Measurements from ENCODE around the gene NDUFA6.
A peak's percentile ranks its signal among the peaks of the same experiment; 100 is the strongest.
"Not testable (repeated sequence)": the region's sequence is repeated elsewhere in the genome, so short reads cannot be mapped to it uniquely, and the experiment has no call there.

NDUFA6 gene

GRCh38 chr22:42071508-42071907 is 19.1 kb downstream of the NDUFA6 start:
- H3K9ac ChIP-seq (ENCODE audit: low read depth in 1 of 2, low read length in 2 of 2) = peak overlapping the region; percentile 84 to 85
- H3K27ac ChIP-seq (ENCODE audit: low read depth, low read length); H3K27me3 ChIP-seq (ENCODE audit: control insufficient read depth in 1 of 2, insufficient read depth in 2 of 2, low read length in 2 of 2); H3K9me3 ChIP-seq (ENCODE audit: control insufficient read depth in 1 of 2, low read length in 2 of 2): not testable (repeated sequence)
- peak overlapping the region; percentile 75 to 79 for H3K4me3 ChIP-seq (ENCODE audit: low read depth in 1 of 2, low read length in 2 of 2)
- H3K36me3 ChIP-seq (ENCODE audit: control insufficient read depth in 1 of 2, insufficient read depth in 2 of 2, low read length in 2 of 2) = peaks cover 12 to 18% of the 10 kb centered on the region in 2 donors
- peaks cover 33% of the 10 kb centered on the region in 2 donors for H3K4me1 ChIP-seq (ENCODE audit: control insufficient read depth in 1 of 2, insufficient read depth in 2 of 2, low read length in 2 of 2)

- H3K4me1 ChIP-seq (ENCODE audit: control insufficient read depth in 1 of 2, insufficient read depth in 2 of 2, low read length in 2 of 2) = peaks cover 33% of the 10 kb centered on the region in 2 donors
- peak within 1 kb of the TSS; percentile 84 to 85 for H3K9ac ChIP-seq (ENCODE audit: low read depth in 1 of 2, low read length in 2 of 2)
- peak within 1 kb of the TSS; percentile 92 for H3K27ac ChIP-seq (ENCODE audit: low read depth, low read length)
These were observed 19.8 kb downstream of the NDUFA6 start, which contains the start of gene NAGA for GRCh38 chr22:42070517-42071422. TSS of gene NAGA (minus strand) at chr22:42070812. CDS start at chr22:42070297, 515 bp downstream.

GRCh38 chr22:42069801-42070516 is 20.6 kb downstream of the NDUFA6 start:
- Histone ChIP-seq H3K4me1 (ENCODE audit: control insufficient read depth in 1 of 2, insufficient read depth in 2 of 2, low read length in 2 of 2) (peaks cover 31% of the 10 kb centered on the region in 2 donors), H3K9ac (ENCODE audit: low read depth in 1 of 2, low read length in 2 of 2) (peak overlapping the region; percentile 84 to 85), H3K9me3 (ENCODE audit: control insufficient read depth in 1 of 2, low read length in 2 of 2) (no peaks in the 10 kb centered on the region), H3K27me3 (ENCODE audit: control insufficient read depth in 1 of 2, insufficient read depth in 2 of 2, low read length in 2 of 2) (no peaks in the 10 kb centered on the region), H3K4me3 (ENCODE audit: low read depth in 1 of 2, low read length in 2 of 2) (peak overlapping the region; percentile 75 to 79), H3K27ac (ENCODE audit: low read depth, low read length) (peak overlapping the region; percentile 92), H3K36me3 (ENCODE audit: control insufficient read depth in 1 of 2, insufficient read depth in 2 of 2, low read length in 2 of 2) (peaks cover 14 to 33% of the 10 kb centered on the region in 2 donors)

More at GRCh38 chr22:42070517-42071422, 19.8 kb downstream of the NDUFA6 start, which contains the start of gene NAGA:
- Histone ChIP-seq H3K9me3 (ENCODE audit: control insufficient read depth in 1 of 2, low read length in 2 of 2) (no peaks in the 10 kb centered on the region), H3K36me3 (ENCODE audit: control insufficient read depth in 1 of 2, insufficient read depth in 2 of 2, low read length in 2 of 2) (peaks cover 14 to 25% of the 10 kb centered on the region in 2 donors), H3K27me3 (ENCODE audit: control insufficient read depth in 1 of 2, insufficient read depth in 2 of 2, low read length in 2 of 2) (no peaks in the 10 kb centered on the region), H3K4me3 (ENCODE audit: low read depth in 1 of 2, low read length in 2 of 2) (peak within 1 kb of the TSS; percentile 75 to 79)

GRCh38 chr22:42068291-42068690 is 22.3 kb downstream of the NDUFA6 start:
- Histone ChIP-seq H3K9me3 (ENCODE audit: control insufficient read depth in 1 of 2, low read length in 2 of 2) (no peaks in the 10 kb centered on the region), H3K27ac (ENCODE audit: low read depth, low read length) (no peak overlapping the region), H3K27me3 (ENCODE audit: control insufficient read depth in 1 of 2, insufficient read depth in 2 of 2, low read length in 2 of 2) (no peaks in the 10 kb centered on the region), H3K36me3 (ENCODE audit: control insufficient read depth in 1 of 2, insufficient read depth in 2 of 2, low read length in 2 of 2) (peaks cover 14 to 34% of the 10 kb centered on the region in 2 donors), H3K4me1 (ENCODE audit: control insufficient read depth in 1 of 2, insufficient read depth in 2 of 2, low read length in 2 of 2) (peaks cover 24 to 27% of the 10 kb centered on the region in 2 donors), H3K4me3 (ENCODE audit: low read depth in 1 of 2, low read length in 2 of 2) (no peak overlapping the region), H3K9ac (ENCODE audit: low read depth in 1 of 2, low read length in 2 of 2) (no peak overlapping the region)

GRCh38 chr22:42067671-42068251 is 22.8 kb downstream of the NDUFA6 start:
- no peak overlapping the region for H3K27ac ChIP-seq (ENCODE audit: low read depth, low read length)
- H3K9me3 ChIP-seq (ENCODE audit: control insufficient read depth in 1 of 2, low read length in 2 of 2) = no peaks in the 10 kb centered on the region
- peaks cover 24 to 25% of the 10 kb centered on the region in 2 donors for H3K4me1 ChIP-seq (ENCODE audit: control insufficient read depth in 1 of 2, insufficient read depth in 2 of 2, low read length in 2 of 2)
- no peak overlapping the region for H3K4me3 ChIP-seq (ENCODE audit: low read depth in 1 of 2, low read length in 2 of 2)
- H3K36me3 ChIP-seq (ENCODE audit: control insufficient read depth in 1 of 2, insufficient read depth in 2 of 2, low read length in 2 of 2) = peaks cover 16 to 34% of the 10 kb centered on the region in 2 donors
- no peak overlapping the region for H3K9ac ChIP-seq (ENCODE audit: low read depth in 1 of 2, low read length in 2 of 2)
- H3K27me3 ChIP-seq (ENCODE audit: control insufficient read depth in 1 of 2, insufficient read depth in 2 of 2, low read length in 2 of 2) = no peaks in the 10 kb centered on the region

- Histone ChIP-seq H3K9me3 (ENCODE audit: control insufficient read depth in 1 of 2, low read length in 2 of 2) (no peaks in the 10 kb centered on the region), H3K4me1 (ENCODE audit: control insufficient read depth in 1 of 2, insufficient read depth in 2 of 2, low read length in 2 of 2) (peaks cover 24 to 25% of the 10 kb centered on the region in 2 donors), H3K4me3 (ENCODE audit: low read depth in 1 of 2, low read length in 2 of 2) (no peak overlapping the region), H3K9ac (ENCODE audit: low read depth in 1 of 2, low read length in 2 of 2) (no peak overlapping the region), H3K36me3 (ENCODE audit: control insufficient read depth in 1 of 2, insufficient read depth in 2 of 2, low read length in 2 of 2) (peaks cover 18 to 42% of the 10 kb centered on the region in 2 donors), H3K27ac (ENCODE audit: low read depth, low read length) (no peak overlapping the region), H3K27me3 (ENCODE audit: control insufficient read depth in 1 of 2, insufficient read depth in 2 of 2, low read length in 2 of 2) (no peaks in the 10 kb centered on the region)
These were observed 23.6 kb downstream of the NDUFA6 start for GRCh38 chr22:42066937-42067336.

GRCh38 chr22:42066126-42066761 is 24.3 kb downstream of the NDUFA6 start:
- H3K27me3 ChIP-seq (ENCODE audit: control insufficient read depth in 1 of 2, insufficient read depth in 2 of 2, low read length in 2 of 2) = no peaks in the 10 kb centered on the region
- no peak overlapping the region for H3K4me3 ChIP-seq (ENCODE audit: low read depth in 1 of 2, low read length in 2 of 2)
- no peaks in the 10 kb centered on the region for H3K9me3 ChIP-seq (ENCODE audit: control insufficient read depth in 1 of 2, low read length in 2 of 2)
- peaks cover 19 to 20% of the 10 kb centered on the region in 2 donors for H3K4me1 ChIP-seq (ENCODE audit: control insufficient read depth in 1 of 2, insufficient read depth in 2 of 2, low read length in 2 of 2)
- H3K27ac ChIP-seq (ENCODE audit: low read depth, low read length) = no peak overlapping the region
- peaks cover 21 to 43% of the 10 kb centered on the region in 2 donors for H3K36me3 ChIP-seq (ENCODE audit: control insufficient read depth in 1 of 2, insufficient read depth in 2 of 2, low read length in 2 of 2)
- H3K9ac ChIP-seq (ENCODE audit: low read depth in 1 of 2, low read length in 2 of 2) = no peak overlapping the region

GRCh38 chr22:42065438-42066125 is 25.0 kb downstream of the NDUFA6 start:
- H3K4me1 ChIP-seq (ENCODE audit: control insufficient read depth in 1 of 2, insufficient read depth in 2 of 2, low read length in 2 of 2) = peaks cover 17% of the 10 kb centered on the region in 2 donors
- no peak overlapping the region for H3K27ac ChIP-seq (ENCODE audit: low read depth, low read length)
- H3K4me3 ChIP-seq (ENCODE audit: low read depth in 1 of 2, low read length in 2 of 2) = no peak overlapping the region
- no peak overlapping the region for H3K9ac ChIP-seq (ENCODE audit: low read depth in 1 of 2, low read length in 2 of 2)
- H3K36me3 ChIP-seq (ENCODE audit: control insufficient read depth in 1 of 2, insufficient read depth in 2 of 2, low read length in 2 of 2) = peaks cover 28 to 50% of the 10 kb centered on the region in 2 donors
- no peaks in the 10 kb centered on the region for H3K27me3 ChIP-seq (ENCODE audit: control insufficient read depth in 1 of 2, insufficient read depth in 2 of 2, low read length in 2 of 2)
- H3K9me3 ChIP-seq (ENCODE audit: control insufficient read depth in 1 of 2, low read length in 2 of 2) = no peaks in the 10 kb centered on the region

- H3K36me3 ChIP-seq (ENCODE audit: control insufficient read depth in 1 of 2, insufficient read depth in 2 of 2, low read length in 2 of 2) = peaks cover 35 to 59% of the 10 kb centered on the region in 2 donors
- no peak overlapping the region for H3K9ac ChIP-seq (ENCODE audit: low read depth in 1 of 2, low read length in 2 of 2)
- H3K4me1 ChIP-seq (ENCODE audit: control insufficient read depth in 1 of 2, insufficient read depth in 2 of 2, low read length in 2 of 2) = peaks cover 9 to 11% of the 10 kb centered on the region in 2 donors
- no peaks in the 10 kb centered on the region for H3K9me3 ChIP-seq (ENCODE audit: control insufficient read depth in 1 of 2, low read length in 2 of 2)
- no peak overlapping the region for H3K27ac ChIP-seq (ENCODE audit: low read depth, low read length)
- no peaks in the 10 kb centered on the region for H3K27me3 ChIP-seq (ENCODE audit: control insufficient read depth in 1 of 2, insufficient read depth in 2 of 2, low read length in 2 of 2)
- H3K4me3 ChIP-seq (ENCODE audit: low read depth in 1 of 2, low read length in 2 of 2) = no peak overlapping the region
These were observed 25.9 kb downstream of the NDUFA6 start for GRCh38 chr22:42064629-42065028.

Measured in duodenal mucosa (tissue), 2 donors.